ENCODE measurements around the gene MGA. TPM values are rescaled to one million over a fixed set of nuclear protein-coding genes. Genes with fewer than 3 reads are reported as not detected.

MGA gene
- total RNA-seq, 4 donors from 2014 or later: 54.8 to 156 (median 114) TPM

GRCh38 chr15:41633609-41634008, 26.6 kb upstream of the MGA start:
- H3K4me3 ChIP-seq: no peak overlapping the region
- intact Hi-C loops (cut with DNase I; ENCODE audit: low total_unique reads): no loop called here
- H3K27me3 ChIP-seq: no peaks in the 10 kb centered on the region
- no peaks in the 10 kb centered on the region for H3K9me3 ChIP-seq
- no peaks in the 10 kb centered on the region for H3K4me1 ChIP-seq
- no peak overlapping the region for H3K27ac ChIP-seq
- TF ChIP-seq CTCF (IDR thresholded peaks at IDR 0.05) (no peak), POLR2A (IDR thresholded peaks at IDR 0.05) (no peak)
- DNase-seq: no peak
- H3K36me3 ChIP-seq: no peaks in the 10 kb centered on the region

GRCh38 chr15:41634072-41634626, 26.1 kb upstream of the MGA start:
- no peak for DNase-seq
- Histone ChIP-seq H3K4me3 (no peak overlapping the region), H3K27ac (no peak overlapping the region), H3K9me3 (no peaks in the 10 kb centered on the region), H3K4me1 (no peaks in the 10 kb centered on the region), H3K36me3 (no peaks in the 10 kb centered on the region), H3K27me3 (no peaks in the 10 kb centered on the region)
- intact Hi-C loops (cut with DNase I; ENCODE audit: low total_unique reads): no loop called here
- TF ChIP-seq POLR2A (IDR thresholded peaks at IDR 0.05) (no peak), CTCF (IDR thresholded peaks at IDR 0.05) (no peak)

GRCh38 chr15:41637086-41637485, 23.1 kb upstream of the MGA start:
- Histone ChIP-seq H3K27ac (no peak overlapping the region), H3K9me3 (no peaks in the 10 kb centered on the region), H3K4me3 (no peak overlapping the region), H3K27me3 (no peaks in the 10 kb centered on the region), H3K4me1 (no peaks in the 10 kb centered on the region), H3K36me3 (no peaks in the 10 kb centered on the region)
- no peak for DNase-seq
- intact Hi-C loops (cut with DNase I; ENCODE audit: low total_unique reads): no loop called here
- TF ChIP-seq POLR2A (IDR thresholded peaks at IDR 0.05): no peak
- TF ChIP-seq CTCF (IDR thresholded peaks at IDR 0.05): no peak

- TF ChIP-seq POLR2A (IDR thresholded peaks at IDR 0.05) (no peak), CTCF (IDR thresholded peaks at IDR 0.05) (no peak)
- no peaks in the 10 kb centered on the region for H3K9me3 ChIP-seq
- no peaks in the 10 kb centered on the region for H3K4me1 ChIP-seq
- intact Hi-C loops (cut with DNase I; ENCODE audit: low total_unique reads): no loop called here
- no peaks in the 10 kb centered on the region for H3K36me3 ChIP-seq
- no peaks in the 10 kb centered on the region for H3K27me3 ChIP-seq
- DNase-seq: no peak
- H3K27ac ChIP-seq: no peak overlapping the region
- no peak overlapping the region for H3K4me3 ChIP-seq
Observed at GRCh38 chr15:41640985-41641384, 19.2 kb upstream of the MGA start.

GRCh38 chr15:41647262-41647661, 12.9 kb upstream of the MGA start:
- Histone ChIP-seq H3K36me3 (no peaks in the 10 kb centered on the region), H3K27me3 (no peaks in the 10 kb centered on the region), H3K9me3 (no peaks in the 10 kb centered on the region), H3K27ac (no peak overlapping the region), H3K4me1 (no peaks in the 10 kb centered on the region), H3K4me3 (no peak overlapping the region)
- DNase-seq: no peak
- TF ChIP-seq POLR2A (IDR thresholded peaks at IDR 0.05) (no peak), CTCF (IDR thresholded peaks at IDR 0.05) (no peak)
- intact Hi-C loops (cut with DNase I; ENCODE audit: low total_unique reads): no loop called here
